ENCODE results near the gene AMIGO2.
"Not testable (repeated sequence)": the region's sequence is repeated elsewhere in the genome, so short reads cannot be mapped to it uniquely, and the experiment has no call there.

The AMIGO2 gene, protein sequence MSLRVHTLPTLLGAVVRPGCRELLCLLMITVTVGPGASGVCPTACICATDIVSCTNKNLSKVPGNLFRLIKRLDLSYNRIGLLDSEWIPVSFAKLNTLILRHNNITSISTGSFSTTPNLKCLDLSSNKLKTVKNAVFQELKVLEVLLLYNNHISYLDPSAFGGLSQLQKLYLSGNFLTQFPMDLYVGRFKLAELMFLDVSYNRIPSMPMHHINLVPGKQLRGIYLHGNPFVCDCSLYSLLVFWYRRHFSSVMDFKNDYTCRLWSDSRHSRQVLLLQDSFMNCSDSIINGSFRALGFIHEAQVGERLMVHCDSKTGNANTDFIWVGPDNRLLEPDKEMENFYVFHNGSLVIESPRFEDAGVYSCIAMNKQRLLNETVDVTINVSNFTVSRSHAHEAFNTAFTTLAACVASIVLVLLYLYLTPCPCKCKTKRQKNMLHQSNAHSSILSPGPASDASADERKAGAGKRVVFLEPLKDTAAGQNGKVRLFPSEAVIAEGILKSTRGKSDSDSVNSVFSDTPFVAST

DNA sequence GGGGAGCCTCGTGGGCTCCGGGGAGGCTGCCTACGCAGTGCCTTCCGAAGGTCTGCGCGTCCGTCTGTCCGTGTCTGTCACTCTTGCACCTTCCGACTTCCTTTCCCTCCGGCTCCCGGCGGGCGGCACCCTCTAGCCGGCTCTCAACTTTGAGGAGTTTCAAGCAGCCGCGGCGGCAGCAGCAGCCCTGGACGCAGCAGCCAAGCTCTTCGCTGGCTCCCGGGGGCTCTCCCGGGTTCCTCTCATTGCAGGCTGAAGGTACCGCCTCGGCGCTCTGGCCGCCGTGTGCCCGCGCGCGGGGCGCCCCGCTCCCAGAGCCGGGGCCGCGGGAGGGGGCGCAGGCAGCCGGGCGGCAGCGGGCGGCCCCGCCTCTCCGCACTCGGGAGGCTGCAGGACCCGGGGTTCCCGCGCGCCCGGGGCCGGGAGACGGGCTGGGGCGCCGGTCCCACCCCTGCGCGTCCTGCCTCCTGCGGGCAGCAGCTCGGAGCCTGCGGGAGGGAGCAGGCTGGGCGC lies at the start of gene AMIGO2, which contains the start of gene PCED1B:
Gene AMIGO2, minus strand, starts transcription at position 492 of the 513 bp plus-strand sequence. CDS start 957 bp downstream, outside the sequence.
Gene PCED1B, plus strand, starts transcription at position 154 of the 513 bp plus-strand sequence. CDS start 155,443 bp downstream, outside the sequence.
- peak; percentile 58 for FAIRE-seq
- DNase-seq (ENCODE audit: insufficient read length, low spot score) = no peak

DNA sequence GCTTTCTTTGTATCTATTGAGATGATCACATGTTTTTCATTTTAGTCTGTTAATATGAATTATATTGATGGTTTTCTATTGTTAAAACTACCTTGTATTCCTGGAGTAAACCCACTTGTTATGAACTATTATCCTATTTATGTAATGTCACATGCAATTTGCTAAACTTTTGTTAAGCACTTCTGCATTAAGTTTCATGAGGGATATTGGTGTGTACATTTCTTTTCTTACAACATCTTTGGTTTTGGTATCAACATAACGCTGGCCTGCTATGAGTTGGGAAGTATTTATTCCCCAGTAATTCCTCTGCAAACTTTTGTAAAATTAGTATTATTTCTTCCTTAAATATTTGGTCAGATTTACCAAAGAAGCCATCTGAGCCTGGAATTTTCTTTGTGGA lies 46.5 kb upstream of the AMIGO2 start:
- no peak for FAIRE-seq
- no peak for DNase-seq (ENCODE audit: insufficient read length, low spot score)

DNA sequence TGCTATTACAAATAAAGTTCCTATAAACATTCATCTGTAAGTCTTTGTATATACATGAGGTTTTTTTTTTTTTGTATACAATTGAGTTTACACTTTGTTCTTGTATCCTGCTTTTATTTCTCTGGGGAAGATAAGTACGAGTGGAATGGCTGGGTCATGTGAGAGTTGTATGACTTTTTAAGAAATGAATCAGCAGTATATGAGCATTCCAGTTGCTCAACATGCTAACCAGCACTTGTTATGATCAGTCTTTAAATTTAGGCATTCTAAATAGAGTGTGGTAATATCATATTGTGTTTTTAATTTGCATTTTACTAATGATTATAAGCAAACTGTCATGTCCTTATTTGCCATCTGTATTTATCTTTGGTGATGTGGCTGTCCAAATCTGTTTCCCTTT lies 44.7 kb upstream of the AMIGO2 start:
- FAIRE-seq (no peak), DNase-seq (ENCODE audit: insufficient read length, low spot score) (no peak)

DNA sequence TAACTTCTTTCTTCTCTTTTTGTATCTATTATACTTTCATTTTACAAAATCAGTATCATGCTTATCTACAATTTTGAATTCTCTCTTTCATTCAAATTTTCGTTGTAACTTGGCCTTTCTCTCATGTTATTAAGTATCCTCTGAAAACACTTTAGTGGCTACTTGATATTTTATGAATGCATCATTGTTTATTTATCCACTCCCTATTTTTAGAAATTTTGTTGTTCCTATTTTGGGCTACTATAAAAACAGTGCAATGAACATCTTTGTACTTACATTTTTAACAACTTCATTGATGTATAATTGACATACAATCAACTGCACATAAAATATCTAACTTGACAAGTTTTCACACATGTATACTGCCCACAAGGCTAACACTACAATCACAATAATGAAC lies 44.0 kb upstream of the AMIGO2 start:
- FAIRE-seq (no peak), DNase-seq (ENCODE audit: insufficient read length, low spot score) (no peak)

DNA sequence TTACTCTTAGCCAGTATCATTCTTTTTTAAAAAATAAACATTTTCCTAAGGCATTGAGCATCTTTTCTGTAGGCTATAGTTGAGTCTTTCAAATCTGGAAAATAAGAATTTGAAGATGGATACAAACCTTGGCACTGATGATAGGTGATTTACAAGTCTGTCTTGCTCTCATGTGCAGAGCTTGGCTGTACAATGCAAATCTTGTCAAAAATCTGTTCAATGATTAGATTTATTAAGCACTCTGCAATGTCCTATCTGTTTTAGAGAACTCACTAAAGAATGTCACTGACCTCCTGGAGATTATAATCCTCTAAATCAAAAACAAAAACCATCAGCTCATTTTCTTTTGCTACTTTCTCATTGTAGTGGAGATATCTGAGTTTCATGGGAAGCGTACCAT lies 42.8 kb upstream of the AMIGO2 start:
- DNase-seq (ENCODE audit: insufficient read length, low spot score) = no peak
- no peak for FAIRE-seq

DNA sequence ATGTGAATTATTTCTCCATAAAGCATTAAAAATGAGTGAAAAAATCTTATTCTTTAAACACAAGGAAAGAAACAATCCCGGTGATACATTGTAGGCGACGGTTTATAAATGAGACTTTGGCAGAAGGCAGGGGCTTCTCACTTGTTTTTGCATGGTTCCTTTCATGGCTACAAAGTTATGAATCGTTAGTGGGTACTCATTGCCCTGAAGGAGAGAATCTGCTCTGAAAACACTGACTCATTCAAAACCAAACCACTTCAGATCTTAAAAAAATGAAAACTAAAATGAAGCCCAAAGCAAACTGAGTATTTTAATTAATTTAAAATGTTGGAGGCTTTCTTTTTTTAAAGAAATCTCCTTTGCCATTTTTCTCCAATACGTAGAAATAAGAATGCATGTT lies 41.4 kb upstream of the AMIGO2 start:
- no peak for FAIRE-seq
- DNase-seq (ENCODE audit: insufficient read length, low spot score) = no peak

DNA sequence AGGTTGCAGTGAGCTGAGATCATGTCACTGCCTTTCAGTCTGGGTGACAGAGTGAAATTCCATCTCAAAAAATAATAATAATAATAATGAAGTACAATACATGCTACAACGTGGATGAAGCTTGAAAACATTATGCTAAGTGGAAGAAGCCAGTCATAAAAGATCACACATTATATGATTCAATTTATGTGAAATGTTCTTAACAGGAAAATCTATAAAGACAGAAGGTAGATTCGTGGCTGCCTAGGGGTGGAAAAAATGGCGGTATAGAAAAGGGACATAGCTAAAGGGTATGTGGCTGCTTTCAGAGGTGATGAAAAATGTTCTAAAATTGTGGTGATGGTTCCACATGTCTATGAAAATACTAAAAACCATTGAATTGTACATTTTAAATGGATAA lies 41.0 kb upstream of the AMIGO2 start:
- DNase-seq (ENCODE audit: insufficient read length, low spot score) = no peak
- FAIRE-seq = no peak

DNA sequence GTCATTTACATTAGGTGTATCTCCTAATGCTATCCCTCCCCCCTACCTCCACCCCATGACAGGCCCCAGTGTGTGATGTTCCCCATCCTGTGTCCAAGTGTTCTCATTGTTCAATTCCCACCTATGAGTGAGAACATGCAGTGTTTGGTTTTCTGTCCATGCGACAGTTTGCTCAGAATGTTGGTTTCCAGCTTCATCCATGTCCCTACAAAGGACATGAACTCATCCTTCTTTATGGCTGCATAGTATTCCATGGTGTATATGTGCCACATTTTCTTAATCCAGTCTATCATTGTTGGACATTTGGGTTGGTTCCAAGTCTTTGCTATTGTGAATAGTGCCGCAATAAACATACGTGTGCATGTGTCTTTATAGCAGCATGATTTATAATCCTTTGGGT lies 37.5 kb upstream of the AMIGO2 start:
- not testable (repeated sequence) for FAIRE-seq; DNase-seq (ENCODE audit: insufficient read length, low spot score)

DNA sequence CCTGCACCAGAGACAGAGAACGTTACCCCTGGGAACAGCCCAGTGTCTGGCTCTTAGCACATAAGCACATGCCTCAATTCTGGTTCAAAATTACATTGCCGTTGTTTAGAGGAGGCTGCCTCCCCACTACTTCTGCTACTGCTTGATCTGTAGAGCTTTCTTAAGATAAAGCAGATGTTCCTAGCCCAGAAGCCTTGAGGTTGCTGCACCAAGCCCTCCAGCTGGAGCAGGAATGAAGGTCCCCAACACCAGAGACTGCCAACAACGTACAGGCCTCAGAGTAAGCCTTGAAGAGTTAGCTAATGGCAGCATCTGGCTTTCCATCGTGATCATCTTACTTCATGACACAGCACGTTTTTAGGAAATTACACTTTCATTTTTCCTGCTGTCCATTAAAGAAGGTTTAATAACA lies 34.7 kb upstream of the AMIGO2 start:
- DNase-seq (ENCODE audit: insufficient read length, low spot score) (no peak), FAIRE-seq (no peak)

DNA sequence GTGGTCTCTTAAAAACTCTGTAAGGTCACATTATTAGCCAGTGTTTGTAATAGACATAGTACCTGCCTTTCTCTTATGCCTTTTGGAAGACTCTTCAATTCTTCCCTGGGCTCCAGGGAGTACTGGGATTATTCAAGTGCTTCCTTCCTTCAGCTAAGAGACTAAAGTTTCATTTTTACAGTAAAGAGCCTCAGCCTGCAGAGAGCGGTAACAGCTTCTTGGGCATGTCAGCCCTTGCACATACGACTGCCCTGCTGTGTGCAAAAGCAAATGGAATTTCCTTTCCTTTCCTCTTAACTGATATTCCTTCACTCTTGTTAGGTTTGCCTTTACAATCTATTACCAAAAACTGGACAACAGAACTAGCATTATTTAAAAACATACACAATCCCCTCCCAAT lies 32.9 kb upstream of the AMIGO2 start:
- FAIRE-seq = no peak
- no peak for DNase-seq (ENCODE audit: insufficient read length, low spot score)

DNA sequence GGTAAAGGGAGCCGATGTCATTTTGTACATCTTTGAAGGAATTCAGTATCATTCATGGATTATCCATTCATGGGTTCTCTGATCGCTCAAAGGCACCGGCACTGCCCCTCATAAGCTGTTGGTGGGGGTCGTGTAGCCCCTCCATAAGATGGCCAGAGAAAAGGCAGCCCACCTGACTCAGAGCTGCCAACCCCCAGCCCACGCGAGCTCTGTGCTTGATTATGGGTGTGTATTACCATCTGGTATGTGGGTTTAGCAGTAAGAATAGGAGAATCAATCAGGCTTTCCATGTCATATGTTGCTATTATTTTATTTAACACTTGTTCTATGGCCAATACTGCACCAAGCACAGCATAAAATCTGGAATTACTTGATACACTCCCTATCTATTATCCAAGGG lies 32.1 kb upstream of the AMIGO2 start:
- FAIRE-seq = no peak

DNA sequence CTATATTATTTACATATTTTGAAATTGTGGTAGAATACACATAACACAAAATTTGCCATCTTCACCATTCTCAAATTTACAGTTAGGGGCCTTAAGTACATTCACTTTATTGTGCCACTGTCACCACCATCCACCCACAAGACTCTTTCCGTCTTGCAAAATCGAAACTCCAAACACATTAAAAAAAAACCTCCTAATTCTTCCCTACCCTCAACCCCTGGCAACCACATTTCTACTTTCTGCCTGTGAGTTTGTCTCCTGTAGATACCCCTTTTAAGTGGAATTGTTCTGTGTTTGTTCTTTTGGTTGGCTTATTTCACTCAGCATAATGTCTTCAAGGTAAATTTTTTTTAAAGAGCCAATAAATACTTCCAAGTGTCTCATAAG lies 31.6 kb upstream of the AMIGO2 start:
- no peak for FAIRE-seq
- no peak for DNase-seq (ENCODE audit: insufficient read length, low spot score)

More for the DNA sequence above, 32.1 kb upstream of the AMIGO2 start:
- DNase-seq (ENCODE audit: insufficient read length, low spot score) = no peak

DNA sequence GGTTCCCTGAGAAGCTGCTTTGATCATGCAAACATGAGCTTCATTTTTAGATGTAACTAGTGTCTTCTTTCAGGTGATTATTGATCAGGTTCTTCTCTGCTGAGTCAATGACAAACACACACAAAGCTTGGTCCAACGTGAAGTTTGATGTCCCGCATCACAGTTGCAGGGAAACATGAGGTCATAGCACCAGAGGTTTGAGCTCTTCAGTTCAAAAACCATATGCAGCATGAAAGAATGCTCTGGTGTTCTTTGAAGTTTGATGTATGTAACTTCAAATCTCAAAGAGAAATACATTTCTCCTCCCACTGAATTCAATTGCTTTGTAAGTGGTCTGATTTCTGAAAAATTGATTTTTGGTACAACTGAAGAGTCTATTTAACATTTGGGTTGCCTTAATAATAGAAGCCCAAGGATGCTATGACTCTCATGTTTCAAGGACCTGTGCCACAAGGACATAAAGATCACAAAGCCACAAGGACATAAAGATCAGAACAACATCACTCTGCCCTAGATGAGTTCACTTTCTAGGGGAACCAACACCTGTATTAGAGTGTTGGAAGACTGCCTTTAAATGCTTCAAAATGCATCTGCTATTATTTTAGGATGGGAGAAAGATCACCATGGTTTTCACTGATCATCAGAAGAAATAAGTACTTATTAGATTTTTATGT lies 31.1 kb upstream of the AMIGO2 start:
- FAIRE-seq (no peak), DNase-seq (ENCODE audit: insufficient read length, low spot score) (no peak)

DNA sequence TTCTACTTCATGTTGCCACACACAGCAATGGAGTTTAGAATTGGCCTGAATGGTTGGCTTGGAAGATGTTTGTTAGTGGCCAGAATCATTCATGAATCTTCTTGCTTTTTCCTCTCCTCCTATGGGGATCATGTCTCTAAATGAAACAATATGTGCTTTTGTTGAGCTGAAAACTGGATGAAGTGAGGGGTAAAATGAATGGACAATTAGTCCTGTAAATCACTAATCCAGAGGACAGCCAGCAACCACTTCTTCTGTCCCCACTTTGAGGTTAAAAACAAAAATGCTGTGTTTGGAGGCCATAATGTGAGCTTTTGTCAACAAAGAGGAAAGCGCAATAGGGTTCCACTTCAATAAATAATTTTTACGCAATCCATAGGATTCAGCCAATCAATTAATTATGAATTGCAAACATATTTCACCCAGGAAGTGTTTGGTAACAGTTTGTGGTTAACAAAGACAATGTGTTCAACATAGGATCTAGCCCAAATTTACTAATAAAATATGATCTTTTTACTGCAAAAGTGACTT lies 30.3 kb upstream of the AMIGO2 start:
- FAIRE-seq (no peak), DNase-seq (ENCODE audit: insufficient read length, low spot score) (no peak)

DNA sequence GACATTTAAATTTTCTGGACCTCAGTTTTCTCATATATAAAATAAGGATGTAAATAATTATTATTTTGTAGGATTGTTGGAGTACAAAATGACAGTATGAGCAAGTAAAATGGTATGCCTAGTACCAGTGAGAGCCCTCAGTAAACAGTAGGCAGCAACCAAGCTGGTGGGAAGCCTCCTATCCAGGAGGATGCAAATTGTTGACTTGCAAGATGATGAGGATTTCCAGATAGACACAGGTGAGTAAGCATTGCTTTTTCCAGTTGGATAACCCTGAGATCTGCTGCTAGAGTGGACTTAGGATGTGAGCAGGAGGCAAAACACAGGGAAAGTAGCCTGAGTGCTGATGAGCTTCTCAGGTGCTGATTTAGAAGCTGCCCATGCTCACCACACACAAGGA lies 28.2 kb upstream of the AMIGO2 start:
- FAIRE-seq (no peak), DNase-seq (ENCODE audit: insufficient read length, low spot score) (no peak)

DNA sequence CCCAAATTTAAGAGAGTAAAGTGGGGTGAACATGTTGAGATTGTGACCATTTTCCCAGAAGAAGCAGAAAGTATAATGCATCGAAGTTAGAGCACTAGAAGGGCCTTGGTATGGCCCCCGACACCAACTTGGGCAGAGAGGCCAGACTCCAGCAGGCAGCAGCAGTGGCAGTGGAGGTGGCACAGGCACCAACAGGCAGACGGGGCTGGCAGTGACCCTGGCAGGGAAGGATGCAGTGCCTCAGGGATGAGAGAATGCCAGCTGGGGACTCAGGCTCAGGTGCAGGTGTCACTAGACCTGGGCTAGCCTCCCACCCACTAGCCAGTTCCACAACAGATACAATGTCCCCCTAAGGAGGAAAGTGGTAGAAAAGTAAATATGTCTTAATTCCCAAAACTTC lies 27.7 kb upstream of the AMIGO2 start:
- FAIRE-seq (no peak), DNase-seq (ENCODE audit: insufficient read length, low spot score) (no peak)

DNA sequence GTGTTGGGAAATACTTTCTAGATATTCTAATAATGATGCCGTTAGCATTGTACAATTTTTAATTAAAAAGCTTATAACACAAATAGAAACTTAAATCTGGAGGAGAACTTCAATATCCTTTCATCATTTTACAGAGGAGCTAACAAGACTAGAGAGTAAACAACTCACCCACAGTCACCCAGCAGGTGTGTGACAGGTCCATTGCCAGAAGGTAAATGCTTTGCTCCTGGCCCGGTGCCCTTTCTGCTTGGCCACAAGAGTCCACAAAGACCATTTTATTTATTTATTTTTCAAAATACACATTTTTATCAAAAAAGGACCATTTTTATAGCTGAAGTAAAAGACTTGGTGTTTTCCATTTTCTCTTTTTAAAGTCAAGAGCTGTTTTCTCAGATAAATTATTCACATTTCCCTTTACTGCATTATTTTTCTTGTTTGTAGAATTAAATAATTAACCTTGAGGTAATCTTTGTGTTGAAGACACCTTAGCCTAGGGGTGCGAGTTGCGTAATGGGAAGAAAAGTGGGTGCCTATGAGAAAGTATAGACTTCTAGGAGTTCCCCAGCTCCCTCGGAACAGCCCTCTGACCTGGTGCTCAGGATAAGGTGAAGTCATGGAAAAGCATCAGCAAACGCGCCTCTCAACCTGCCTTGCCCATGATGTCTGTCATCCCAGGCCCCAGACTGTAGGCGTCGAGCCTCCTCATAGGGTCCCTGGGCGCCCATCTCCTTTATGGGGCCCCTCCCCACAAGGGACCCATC lies 26.3 kb upstream of the AMIGO2 start:
- no peak for DNase-seq (ENCODE audit: insufficient read length, low spot score)
- no peak for FAIRE-seq

DNA sequence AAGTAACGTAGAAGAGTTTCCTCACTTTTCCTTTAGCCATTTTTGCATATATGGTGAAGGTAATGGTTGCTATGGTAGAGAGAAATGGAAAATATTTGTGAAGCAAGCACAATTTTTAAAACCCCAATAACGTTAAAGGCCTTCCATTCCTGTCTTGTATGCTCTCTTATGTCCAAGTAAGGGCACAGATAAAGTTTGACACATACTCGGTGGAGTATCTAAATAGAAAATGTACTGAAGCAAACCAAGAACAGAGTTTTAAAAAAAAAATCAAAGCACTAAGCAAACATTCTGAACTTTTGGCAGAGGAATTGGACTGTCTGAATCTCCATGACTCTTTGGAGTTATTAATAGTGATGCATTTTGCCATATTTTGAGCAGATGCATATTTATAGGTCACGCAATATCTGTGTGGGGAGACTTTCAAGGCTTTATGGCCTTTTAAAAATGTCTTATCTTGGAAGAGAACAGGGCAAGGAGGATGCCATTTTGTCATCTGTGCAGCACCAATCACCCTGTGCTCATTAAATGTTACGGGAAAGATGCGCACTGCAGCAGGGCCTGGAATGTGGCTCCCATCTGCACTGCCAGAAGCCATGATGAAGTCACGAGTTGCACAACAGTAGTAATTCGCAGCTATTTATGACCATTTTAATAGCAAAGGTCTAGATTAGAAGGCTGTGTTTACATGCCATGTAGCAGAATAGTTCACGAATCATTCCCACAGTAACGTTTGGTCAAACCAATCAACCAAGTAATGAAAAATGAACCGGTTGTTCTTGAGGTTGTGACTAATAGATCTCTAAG lies 23.3 kb upstream of the AMIGO2 start:
- DNase-seq (ENCODE audit: insufficient read length, low spot score) = no peak
- FAIRE-seq = no peak

DNA sequence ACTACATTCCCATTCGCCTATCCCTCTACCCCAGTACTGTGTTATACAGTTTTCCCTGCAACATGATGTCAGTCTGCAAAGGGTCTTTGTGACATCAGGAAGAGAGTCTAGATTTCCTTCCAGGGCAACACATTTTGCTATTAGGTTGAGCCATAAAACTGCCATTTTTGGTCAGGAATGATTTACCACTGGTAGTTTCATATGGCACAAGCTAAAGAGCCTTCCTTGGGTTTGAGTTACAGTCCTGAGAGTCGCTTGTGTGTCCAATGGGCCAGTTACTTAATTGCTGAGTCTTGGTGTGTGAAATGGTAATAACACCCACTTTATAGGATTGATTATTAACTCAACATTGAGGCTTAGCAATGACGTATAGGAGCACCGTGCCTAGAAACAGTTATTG lies 22.6 kb upstream of the AMIGO2 start:
- FAIRE-seq (no peak), DNase-seq (ENCODE audit: insufficient read length, low spot score) (no peak)

DNA sequence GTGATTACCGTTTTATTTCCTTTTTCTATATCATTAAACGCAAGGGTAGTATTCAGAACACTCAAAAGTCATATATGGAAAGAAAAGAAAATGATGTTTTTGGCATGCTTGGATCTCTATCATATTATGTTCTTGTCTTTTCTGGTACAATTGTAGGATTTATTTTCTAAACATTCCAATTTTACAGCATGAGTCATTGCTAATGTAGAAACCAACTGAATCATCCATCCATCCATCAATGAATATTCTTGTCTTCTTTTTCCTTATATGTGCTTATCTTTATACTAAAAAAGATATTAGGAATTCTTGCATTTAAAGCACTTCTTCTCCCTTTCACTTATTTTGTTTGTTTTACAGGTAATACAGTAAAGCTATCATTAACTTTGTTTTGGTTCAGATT lies 20.4 kb upstream of the AMIGO2 start:
- no peak for FAIRE-seq

More for the DNA sequence above, 20.4 kb upstream of the AMIGO2 start:
- no peak for DNase-seq (ENCODE audit: insufficient read length, low spot score)

Measured in HTR-8/SVneo (cell line).